Prostate gland (tissue), 2 donors: ENCODE measurements around the gene MFSD2A. TPM values are rescaled to one million over a fixed set of nuclear protein-coding genes. Genes with fewer than 3 reads are reported as not detected.

Source experiments
- DNase-seq: peaks from one replicate; pipeline ENCODE4 v3.0.0-alpha.2; 2019; ENCODE audit warnings: low spot score
- H3K27ac ChIP-seq, 2 donors: fragments of 200-600 bp; sonication (generic); 2 replicates each; pipeline ENCODE4 v1.5.1; 2017 to 2019
- H3K27me3 ChIP-seq: fragments of 200-600 bp; sonication (generic); replicated peaks from 2 replicates; pipeline ENCODE4 v1.5.1; 2019; ENCODE audit not compliant: insufficient read depth
- H3K36me3 ChIP-seq, 2 donors: fragments of 200-600 bp; sonication (generic); 1 replicate in 1 of 2; 2 replicates in 1 of 2; pipeline versions ENCODE4 v1.5.1 to v1.8.1; 2017 to 2019
- H3K4me1 ChIP-seq: fragments of 200-600 bp; sonication (generic); replicated peaks from 2 replicates; pipeline ENCODE4 v1.5.1; 2019
- H3K4me3 ChIP-seq, 2 donors: fragments of 200-600 bp; sonication (generic); 2 replicates each; pipeline ENCODE4 v1.5.1; 2017 to 2019
- H3K9me3 ChIP-seq: fragments of 200-600 bp; sonication (generic); 2 replicates; pipeline ENCODE4 v1.5.1; 2017
- POLR2A ChIP-seq: fragments of 450-650 bp; IDR thresholded peaks from one replicate; pipeline ENCODE4 v1.6.1; 2016; ENCODE audit warnings: antibody characterized with exemption, mild to moderate bottlenecking
- POLR2AphosphoS5 ChIP-seq: sonication (generic); formaldehyde crosslinking; IDR thresholded peaks from one replicate; pipeline ENCODE4 v1.6.1; 2017; ENCODE audit warnings: antibody characterized with exemption
- WGBS: methylation state at CpG from one replicate; pipeline ENCODE4 v1.1.5; 2018; 5-methylcytosine and 5-hydroxymethylcytosine counted together
- intact Hi-C: fragments of 100-400 bp; cut with DNase I; formaldehyde crosslinking; loops from one replicate; pipeline ENCODE4 v1.14.2; 2022
- total RNA-seq, 2 donors: library from RNA; depleted of rRNA; stranded (reverse); fragments of >200 nt; gene quantifications; one replicate each; pipeline ENCODE4 v1.1.0, GENCODE V29; 2016
- TF ChIP-seq, protein P1 (sequence below), 4 experiments: fragments of 200-600 bp in 2 of 4; fragments of 450-650 bp in 2 of 4; sonication (generic) in 2 of 4; IDR thresholded peaks; 1 replicate in 3 of 4; 2 replicates in 1 of 4; pipeline ENCODE4 v1.5.1; 2016 to 2019; ENCODE audit warnings: antibody characterized with exemption in 4 of 4, mild to moderate bottlenecking in 2 of 4, moderate library complexity in 2 of 4

Gene MFSD2A
- total RNA-seq, 2 donors from 2014 or later = 1.1 to 135 TPM

DNA sequence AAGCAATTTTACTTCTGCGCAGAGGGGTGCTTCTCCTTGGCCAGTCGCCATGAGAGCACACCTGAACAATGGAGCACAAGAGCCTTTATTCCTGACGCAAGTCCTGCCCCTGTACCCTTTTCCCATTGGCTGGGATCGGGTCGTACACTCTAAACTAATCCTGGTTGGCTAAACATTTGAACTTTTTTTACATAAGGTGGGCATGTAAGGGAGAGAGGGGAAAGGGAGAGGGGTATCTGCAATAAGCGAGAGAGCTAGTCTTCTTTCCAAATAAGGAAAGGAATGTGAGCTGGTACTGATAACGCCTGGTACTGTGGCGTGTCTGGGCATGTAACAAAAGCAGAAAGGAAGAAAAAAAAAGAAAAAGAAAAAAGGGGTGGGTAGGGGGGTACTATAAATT is 21.8 kb downstream of the MFSD2A start:
- H3K4me1 ChIP-seq = no peaks in the 10 kb centered on the region
- DNase-seq = no peak
- H3K27me3 ChIP-seq = no peaks in the 10 kb centered on the region
- intact Hi-C loops = no loop called here
- H3K9me3 ChIP-seq = no peaks in the 10 kb centered on the region
- WGBS = 68% methylated on average over 8 of the region's 8 CpGs
- H3K4me3 ChIP-seq = no peak overlapping the region
- no peak overlapping the region for H3K27ac ChIP-seq
- H3K36me3 ChIP-seq = no peaks in the 10 kb centered on the region
- TF ChIP-seq, protein P1, sequence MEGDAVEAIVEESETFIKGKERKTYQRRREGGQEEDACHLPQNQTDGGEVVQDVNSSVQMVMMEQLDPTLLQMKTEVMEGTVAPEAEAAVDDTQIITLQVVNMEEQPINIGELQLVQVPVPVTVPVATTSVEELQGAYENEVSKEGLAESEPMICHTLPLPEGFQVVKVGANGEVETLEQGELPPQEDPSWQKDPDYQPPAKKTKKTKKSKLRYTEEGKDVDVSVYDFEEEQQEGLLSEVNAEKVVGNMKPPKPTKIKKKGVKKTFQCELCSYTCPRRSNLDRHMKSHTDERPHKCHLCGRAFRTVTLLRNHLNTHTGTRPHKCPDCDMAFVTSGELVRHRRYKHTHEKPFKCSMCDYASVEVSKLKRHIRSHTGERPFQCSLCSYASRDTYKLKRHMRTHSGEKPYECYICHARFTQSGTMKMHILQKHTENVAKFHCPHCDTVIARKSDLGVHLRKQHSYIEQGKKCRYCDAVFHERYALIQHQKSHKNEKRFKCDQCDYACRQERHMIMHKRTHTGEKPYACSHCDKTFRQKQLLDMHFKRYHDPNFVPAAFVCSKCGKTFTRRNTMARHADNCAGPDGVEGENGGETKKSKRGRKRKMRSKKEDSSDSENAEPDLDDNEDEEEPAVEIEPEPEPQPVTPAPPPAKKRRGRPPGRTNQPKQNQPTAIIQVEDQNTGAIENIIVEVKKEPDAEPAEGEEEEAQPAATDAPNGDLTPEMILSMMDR (IDR thresholded peaks at IDR 0.05) = no peak
- TF ChIP-seq POLR2A (no peak), POLR2AphosphoS5 (no peak)

DNA sequence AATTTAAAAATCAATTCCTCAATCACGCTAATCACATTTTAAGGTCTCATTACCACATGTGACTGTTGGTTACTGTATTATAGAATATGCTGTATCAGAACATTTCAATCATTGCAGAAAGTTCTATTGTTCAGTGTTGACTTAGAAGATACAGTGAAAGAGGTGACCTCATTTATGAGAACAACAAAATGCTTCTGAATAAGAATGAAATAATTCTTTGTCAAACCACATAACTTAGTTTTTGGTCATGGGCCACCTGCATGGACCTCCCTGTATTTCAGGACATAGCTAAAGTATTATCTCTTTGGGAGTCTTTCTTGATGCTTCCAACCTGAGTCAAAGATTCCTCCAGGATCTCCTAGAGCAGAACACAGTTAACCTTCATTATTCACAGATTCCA is 22.3 kb downstream of the MFSD2A start:
- no peak for DNase-seq
- Histone ChIP-seq H3K36me3 (no peaks in the 10 kb centered on the region), H3K27ac (no peak overlapping the region), H3K4me1 (no peaks in the 10 kb centered on the region), H3K27me3 (no peaks in the 10 kb centered on the region), H3K4me3 (no peak overlapping the region), H3K9me3 (no peaks in the 10 kb centered on the region)
- intact Hi-C loops = no loop called here
- no peak for TF ChIP-seq POLR2AphosphoS5
- 93% methylated on average over 1 of the region's 1 CpG for WGBS

DNA sequence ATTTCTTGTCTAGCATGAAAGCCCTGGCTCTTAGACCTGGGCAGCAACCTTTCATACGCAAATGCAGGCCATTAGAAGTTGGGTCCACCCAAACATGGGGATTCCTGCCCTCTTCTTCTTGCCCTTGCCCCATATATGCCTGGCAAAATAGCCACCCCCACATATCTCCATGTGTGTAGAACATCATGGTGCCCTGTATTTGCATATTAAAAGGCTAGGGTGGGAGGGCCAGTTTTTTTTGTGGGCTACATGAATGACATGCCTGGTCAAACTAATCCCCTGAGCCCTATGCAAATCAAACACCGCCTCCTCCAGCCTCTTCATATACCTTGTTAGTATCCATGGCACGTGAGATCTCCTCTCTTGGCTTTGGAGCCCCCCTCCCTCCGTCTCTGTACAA is 24.7 kb downstream of the MFSD2A start:
- TF ChIP-seq, protein P1 (IDR thresholded peaks at IDR 0.05) = no peak
- TF ChIP-seq POLR2A = no peak
- no peak for TF ChIP-seq POLR2AphosphoS5

DNA sequence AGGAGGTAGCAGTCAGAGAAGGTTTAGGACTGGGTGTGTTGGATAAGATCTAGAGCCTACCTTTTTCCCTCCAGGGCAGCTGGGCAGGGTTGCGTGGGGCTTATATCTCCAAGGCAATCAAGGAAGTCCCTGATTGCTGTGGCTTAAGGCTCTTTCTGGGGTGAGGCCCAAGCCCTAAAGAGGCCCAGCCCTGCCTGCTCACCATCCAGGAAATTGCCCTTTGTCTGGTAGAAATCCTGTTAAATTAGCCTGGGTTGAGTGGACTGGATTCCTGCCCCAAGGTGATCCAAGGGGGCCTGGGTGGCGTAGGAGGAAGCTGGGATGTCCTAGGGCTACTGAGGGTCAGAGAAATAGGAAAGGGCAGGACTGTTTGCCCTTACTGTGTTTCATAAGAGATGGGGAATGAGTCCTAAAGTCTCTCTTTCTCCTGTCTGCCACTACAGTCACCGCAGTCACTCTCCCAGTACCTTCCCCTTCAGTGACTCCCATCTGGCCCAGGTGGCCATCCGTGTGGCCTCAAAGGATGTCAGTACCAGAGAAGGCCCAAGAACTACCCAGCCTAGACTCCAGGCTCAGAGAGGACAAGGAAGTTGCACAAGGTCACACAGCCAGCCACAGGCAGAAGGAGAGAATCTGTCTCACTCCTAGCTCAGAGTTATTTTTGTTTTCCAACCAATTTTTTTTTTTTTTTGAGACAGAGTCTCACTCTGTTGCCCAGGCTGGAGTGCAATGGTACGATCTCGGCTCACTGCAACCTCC is 25.8 kb downstream of the MFSD2A start:
- Histone ChIP-seq H3K4me3 (no peak overlapping the region), H3K27ac (no peak overlapping the region), H3K27me3 (no peaks in the 10 kb centered on the region), H3K4me1 (no peaks in the 10 kb centered on the region), H3K9me3 (no peaks in the 10 kb centered on the region), H3K36me3 (no peaks in the 10 kb centered on the region)
- intact Hi-C loops = no loop called here
- TF ChIP-seq POLR2A (no peak), POLR2AphosphoS5 (no peak)
- TF ChIP-seq, protein P1 (IDR thresholded peaks at IDR 0.05) = no peak
- no peak for DNase-seq
- 82% methylated on average over 6 of the region's 6 CpGs for WGBS

More for the DNA sequence above, 24.7 kb downstream of the MFSD2A start:
- Histone ChIP-seq H3K4me1 (no peaks in the 10 kb centered on the region), H3K36me3 (no peaks in the 10 kb centered on the region), H3K27me3 (no peaks in the 10 kb centered on the region), H3K9me3 (no peaks in the 10 kb centered on the region), H3K4me3 (no peak overlapping the region), H3K27ac (no peak overlapping the region)
- intact Hi-C loops = no loop called here
- DNase-seq = no peak
- 94% methylated on average over 4 of the region's 4 CpGs for WGBS

DNA sequence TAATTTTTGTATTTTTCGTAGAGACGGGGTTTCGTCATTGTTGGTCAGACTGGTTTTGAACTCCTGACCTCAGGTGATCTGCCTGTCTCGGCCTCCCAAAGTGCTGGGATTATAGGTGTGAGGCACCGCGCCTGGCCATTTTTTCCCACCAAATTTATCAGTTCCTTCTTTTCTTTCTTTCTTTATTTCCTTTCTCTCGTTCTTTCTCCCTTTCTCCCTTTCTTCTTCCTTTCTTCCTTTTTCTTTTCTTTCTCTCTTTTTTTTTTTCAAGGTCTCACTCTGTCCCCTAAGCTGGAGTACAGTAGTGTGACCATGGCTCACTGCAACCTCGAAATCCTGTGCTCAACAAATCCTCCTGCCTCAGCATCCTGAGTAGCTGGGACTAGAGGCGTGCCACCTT is 26.4 kb downstream of the MFSD2A start:
- H3K27ac ChIP-seq = no peak overlapping the region
- intact Hi-C loops = no loop called here
- DNase-seq = no peak

More for the DNA sequence above, 26.4 kb downstream of the MFSD2A start:
- no peaks in the 10 kb centered on the region for H3K9me3 ChIP-seq
- WGBS = 96% methylated on average over 9 of the region's 9 CpGs
- H3K27me3 ChIP-seq = no peaks in the 10 kb centered on the region
- H3K4me3 ChIP-seq = no peak overlapping the region
- no peaks in the 10 kb centered on the region for H3K36me3 ChIP-seq
- TF ChIP-seq POLR2A = no peak
- TF ChIP-seq, protein P1 (IDR thresholded peaks at IDR 0.05) = no peak
- TF ChIP-seq POLR2AphosphoS5 = no peak
- no peaks in the 10 kb centered on the region for H3K4me1 ChIP-seq
